MV-4-11 (cell line): Measurements from ENCODE around the gene AGGF1.
"Not testable (repeated sequence)": the region's sequence is repeated elsewhere in the genome, so short reads cannot be mapped to it uniquely, and the experiment has no call there.

ENCODE experiments used
- DNase-seq: peaks from one replicate; lab custom pipeline; 2025; lab: John Stamatoyannopoulos, UW

Gene AGGF1

GRCh38 chr5:77030097-77031071 lies at the start of gene AGGF1:
AGGF1 (plus strand) TSS chr5:77030404; CDS start chr5:77030767, 363 bp downstream.
- peak; percentile 94 for DNase-seq

- DNase-seq, result no peak
Measured at GRCh38 chr5:76980518-76981144, 49.6 kb upstream of the AGGF1 start.

GRCh38 chr5:76982450-76982849 lies 47.8 kb upstream of the AGGF1 start:
- no peak for DNase-seq

GRCh38 chr5:76983468-76983867 lies 46.7 kb upstream of the AGGF1 start:
- no peak for DNase-seq

- DNase-seq, result peak; percentile 63
Measured at GRCh38 chr5:76986825-76987526, 43.2 kb upstream of the AGGF1 start.

GRCh38 chr5:76990899-76991459 lies 39.2 kb upstream of the AGGF1 start:
- peak; percentile 83 for DNase-seq

- not testable (repeated sequence) for DNase-seq
Measured at GRCh38 chr5:76993436-76993835, 36.8 kb upstream of the AGGF1 start.

GRCh38 chr5:76994337-76994736 lies 35.9 kb upstream of the AGGF1 start:
- no peak for DNase-seq

- not testable (repeated sequence) for DNase-seq
Measured at GRCh38 chr5:76998251-76998650, 32.0 kb upstream of the AGGF1 start.

GRCh38 chr5:76999451-76999850 lies 30.8 kb upstream of the AGGF1 start:
- peak; percentile 73 for DNase-seq

- DNase-seq, result no peak
Measured at GRCh38 chr5:77003246-77003645, 27.0 kb upstream of the AGGF1 start.

GRCh38 chr5:77006124-77006523 lies 24.1 kb upstream of the AGGF1 start:
- DNase-seq, result no peak

GRCh38 chr5:77008413-77008812 lies 21.8 kb upstream of the AGGF1 start:
- no peak for DNase-seq

GRCh38 chr5:77010243-77010642 lies 20.0 kb upstream of the AGGF1 start:
- DNase-seq, result no peak

- no peak for DNase-seq
Measured at GRCh38 chr5:77011498-77011897, 18.7 kb upstream of the AGGF1 start.

GRCh38 chr5:77012601-77013000 lies 17.6 kb upstream of the AGGF1 start:
- DNase-seq, result no peak

- DNase-seq, result peak; percentile 64
Measured at GRCh38 chr5:77015938-77016569, 14.2 kb upstream of the AGGF1 start.

GRCh38 chr5:77016962-77017361 lies 13.2 kb upstream of the AGGF1 start:
- DNase-seq, result no peak

GRCh38 chr5:77017668-77018067 lies 12.5 kb upstream of the AGGF1 start:
- no peak for DNase-seq

- no peak for DNase-seq
Measured at GRCh38 chr5:77022511-77023417, 7.4 kb upstream of the AGGF1 start.

- DNase-seq, result peak; percentile 1
Measured at GRCh38 chr5:77024490-77024889, 5.7 kb upstream of the AGGF1 start.
